H1 (cell line): ENCODE results near the gene MYOM3. TPM values are rescaled to one million over a fixed set of nuclear protein-coding genes. Genes with fewer than 3 reads are reported as not detected.
A peak's percentile ranks its signal among the peaks of the same experiment; 100 is the strongest.

ENCODE experiments used
- CTCF ChIA-PET: fragments of 300-600 bp; sonication (Branson Sonifier 250); formaldehyde crosslinking; loops from one replicate; lab custom pipeline; 2021; ENCODE audit not compliant: partially characterized antibody; lab: Charles Lee
- POLR2A ChIA-PET: fragments of 300-600 bp; sonication (Branson Sonifier 250); formaldehyde crosslinking; loops from one replicate; lab custom pipeline; 2021; ENCODE audit warnings: inconsistent platforms; ENCODE audit not compliant: partially characterized antibody; lab: Charles Lee
- DNase-seq, 2 experiments: peaks; one replicate each; pipeline versions ENCODE4 v3.0.0 to v3.0.0-alpha.2; 2010 to 2022; ENCODE audit warnings: low spot score in 2 of 2, low read depth in 1 of 2, mixed read lengths in 1 of 2
- FAIRE-seq: peaks from 2 replicates; lab custom pipeline; 2011; peaks lifted over from hg19 to GRCh38; lab: Jason Lieb, UNC
- H2AFZ ChIP-seq: 2 replicates; pipeline ENCODE4 v1.8.1; 2012; ENCODE audit warnings: low read length, inconsistent platforms
- H2AK5ac ChIP-seq: 2 replicates; pipeline ENCODE4 v1.6.1; 2013; ENCODE audit warnings: low read depth, low read length
- H2BK120ac ChIP-seq: replicated peaks from 2 replicates; pipeline ENCODE3; 2013; ENCODE audit warnings: low read depth, low read length, inconsistent platforms
- H2BK12ac ChIP-seq: 2 replicates; pipeline ENCODE4 v1.6.1; 2013; ENCODE audit warnings: low read depth, low read length
- H2BK15ac ChIP-seq: 2 replicates; pipeline ENCODE4 v1.6.1; 2013; ENCODE audit warnings: low read length
- H2BK20ac ChIP-seq: 2 replicates; pipeline ENCODE4 v1.6.1; 2013; ENCODE audit warnings: low read length
- H2BK5ac ChIP-seq: 2 replicates; pipeline ENCODE4 v1.6.1; 2013; ENCODE audit warnings: low read depth, low read length
- H3K14ac ChIP-seq: 2 replicates; pipeline ENCODE4 v1.6.1; 2013; ENCODE audit warnings: inconsistent platforms; ENCODE audit not compliant: insufficient read length
- H3K18ac ChIP-seq: 2 replicates; pipeline ENCODE4 v1.6.1; 2013; ENCODE audit warnings: low read length; ENCODE audit errors: extremely low read depth
- H3K23ac ChIP-seq: 2 replicates; pipeline ENCODE4 v1.6.1; 2013; ENCODE audit warnings: inconsistent platforms; ENCODE audit not compliant: insufficient read length
- H3K23me2 ChIP-seq: 2 replicates; pipeline ENCODE4 v1.6.1; 2013; ENCODE audit warnings: low read depth, low read length
- H3K27ac ChIP-seq: 2 replicates; pipeline ENCODE4 v1.6.1; 2011; ENCODE audit warnings: low read depth, low read length, inconsistent platforms
- H3K27me3 ChIP-seq, 4 experiments: replicated peaks in 1 of 4; 1 replicate in 1 of 4; 2 replicates in 3 of 4; pipeline versions ENCODE4 v1.6.1 to v1.8.1; 2011 to 2013; ENCODE audit warnings: low read length in 3 of 4, mild to moderate bottlenecking in 3 of 4, inconsistent platforms in 2 of 4, mixed read lengths in 2 of 4, moderate library complexity in 1 of 4; ENCODE audit not compliant: control insufficient read depth in 3 of 4, insufficient read depth in 3 of 4; ENCODE audit errors: extremely low read depth in 1 of 4
- H3K36me3 ChIP-seq, 4 experiments: 2 replicates each; pipeline versions ENCODE4 v1.6.1 to v1.8.1; 2011 to 2013; ENCODE audit warnings: mild to moderate bottlenecking in 4 of 4, low read length in 3 of 4, moderate library complexity in 2 of 4, control low read depth in 1 of 4, inconsistent platforms in 1 of 4; ENCODE audit not compliant: insufficient read depth in 4 of 4, control insufficient read depth in 2 of 4
- H3K4ac ChIP-seq: replicated peaks from 2 replicates; pipeline ENCODE3; 2013; ENCODE audit warnings: low read length, low read depth, mixed read lengths, inconsistent platforms; ENCODE audit not compliant: insufficient read length
- H3K4me1 ChIP-seq, 4 experiments: replicated peaks in 1 of 4; 1 replicate in 1 of 4; 2 replicates in 3 of 4; pipeline versions ENCODE4 v1.6.1 to v1.8.1; 2011 to 2013; ENCODE audit warnings: low read length in 3 of 4, inconsistent platforms in 2 of 4, mixed read lengths in 1 of 4; ENCODE audit not compliant: insufficient read depth in 4 of 4, control insufficient read depth in 3 of 4
- H3K4me2 ChIP-seq, 2 experiments: 2 replicates each; pipeline versions ENCODE4 v1.6.1 to v1.8.1; 2011 to 2013; ENCODE audit warnings: low read depth in 2 of 2, low read length in 2 of 2, control low read depth in 1 of 2, inconsistent platforms in 1 of 2, mild to moderate bottlenecking in 1 of 2; ENCODE audit not compliant: insufficient read depth in 1 of 2
- H3K4me3 ChIP-seq, 4 experiments: fragments of 200-600, 300-600 bp in 1 of 4; sonication (generic), shearing (Covaris generic), sonication (Bioruptor Twin) in 1 of 4; 2 replicates each; pipeline versions ENCODE4 v1.5.1 to v1.8.1; 2011 to 2016; ENCODE audit warnings: low read length in 4 of 4, low read depth in 3 of 4, control low read depth in 2 of 4, inconsistent platforms in 2 of 4, mild to moderate bottlenecking in 2 of 4, mixed read lengths in 1 of 4, moderate library complexity in 1 of 4; ENCODE audit not compliant: insufficient read depth in 2 of 4; ENCODE audit errors: extremely low read depth in 1 of 4
- H3K56ac ChIP-seq: replicated peaks from 2 replicates; pipeline ENCODE3; 2013; ENCODE audit warnings: low read depth, mild to moderate bottlenecking, mixed read lengths, low read length, inconsistent platforms; ENCODE audit not compliant: insufficient read length
- H3K79me1 ChIP-seq: 2 replicates; pipeline ENCODE4 v1.6.1; 2013; ENCODE audit warnings: low read depth, low read length, control low read depth
- H3K79me2 ChIP-seq, 2 experiments: 2 replicates each; pipeline versions ENCODE4 v1.6.1 to v1.8.1; 2012 to 2013; ENCODE audit warnings: low read length in 2 of 2, mild to moderate bottlenecking in 2 of 2, inconsistent platforms in 1 of 2; ENCODE audit not compliant: insufficient read depth in 2 of 2, control insufficient read depth in 1 of 2
- H3K9ac ChIP-seq, 4 experiments: replicated peaks in 1 of 4; 1 replicate in 1 of 4; 2 replicates in 3 of 4; pipeline versions ENCODE4 v1.6.1 to v1.8.1; 2011 to 2013; ENCODE audit warnings: low read depth in 3 of 4, low read length in 3 of 4, control low read depth in 2 of 4, mild to moderate bottlenecking in 2 of 4, moderate library complexity in 2 of 4, inconsistent platforms in 1 of 4; ENCODE audit errors: extremely low read depth in 1 of 4
- H3K9me3 ChIP-seq, 2 experiments: 2 replicates each; pipeline versions ENCODE4 v1.6.1 to v1.8.1; 2012 to 2013; ENCODE audit warnings: mild to moderate bottlenecking in 2 of 2, moderate library complexity in 2 of 2, control low read depth in 1 of 2, inconsistent platforms in 1 of 2, low read depth in 1 of 2, low read length in 1 of 2, mixed read lengths in 1 of 2; ENCODE audit not compliant: insufficient read depth in 2 of 2
- H4K20me1 ChIP-seq, 2 experiments: replicated peaks in 1 of 2; 2 replicates each; pipeline versions ENCODE3 to v1.8.1; 2011 to 2013; ENCODE audit warnings: inconsistent platforms in 2 of 2, low read length in 2 of 2, mild to moderate bottlenecking in 1 of 2; ENCODE audit not compliant: insufficient read depth in 2 of 2, control insufficient read depth in 1 of 2
- H4K5ac ChIP-seq: 2 replicates; pipeline ENCODE4 v1.6.1; 2013; ENCODE audit warnings: low read length, low read depth, mixed read lengths, inconsistent platforms; ENCODE audit not compliant: insufficient read length
- H4K8ac ChIP-seq: 2 replicates; pipeline ENCODE4 v1.8.0; 2013; ENCODE audit warnings: mild to moderate bottlenecking, moderate library complexity, low read length, inconsistent platforms; ENCODE audit not compliant: insufficient read depth; ENCODE audit errors: extremely low read depth
- H4K91ac ChIP-seq: replicated peaks from 2 replicates; pipeline ENCODE3; 2013; ENCODE audit warnings: low read length, mixed read lengths, inconsistent platforms; ENCODE audit not compliant: insufficient read length
- ASH2L ChIP-seq: fragments of 200-600, 300-600 bp; sonication (generic); IDR thresholded peaks from one replicate; pipeline ENCODE4 v1.7.1; 2017; ENCODE audit warnings: low read length
- BACH1 ChIP-seq: IDR thresholded peaks from 2 replicates; pipeline ENCODE4 v1.6.1; 2012; ENCODE audit warnings: low read length, improper control_type of control experiment
- CBX8 ChIP-seq: fragments of 300-800, 300-1000 bp; sonication (generic); IDR thresholded peaks from 2 replicates; pipeline ENCODE4 v1.7.1; 2016; ENCODE audit warnings: low read depth, low read length, borderline replicate concordance
- EP300 ChIP-seq, 2 experiments: IDR thresholded peaks; 1 replicate in 1 of 2; 2 replicates in 1 of 2; pipeline ENCODE4 v1.6.1; 2011 to 2012; ENCODE audit warnings: low read depth in 2 of 2, low read length in 2 of 2, mild to moderate bottlenecking in 2 of 2, borderline replicate concordance in 1 of 2, inconsistent platforms in 1 of 2, moderate library complexity in 1 of 2
- NANOG ChIP-seq: IDR thresholded peaks from 2 replicates; pipeline ENCODE4 v1.6.1; 2011; ENCODE audit warnings: low read length, low read depth, mild to moderate bottlenecking, inconsistent platforms; ENCODE audit not compliant: insufficient read depth, poor library complexity, severe bottlenecking
- RAD21 ChIP-seq, 2 experiments: IDR thresholded peaks in 1 of 2; conservative IDR thresholded peaks in 1 of 2; 2 replicates each; pipeline ENCODE4 v1.6.1; 2011; ENCODE audit warnings: low read depth in 2 of 2, low read length in 2 of 2, improper control_type of control experiment in 1 of 2, inconsistent platforms in 1 of 2, mild to moderate bottlenecking in 1 of 2, moderate library complexity in 1 of 2
- RNF2 ChIP-seq: fragments of 200-900, 300-1000 bp; sonication (generic); IDR thresholded peaks from 2 replicates; pipeline ENCODE4 v1.7.1; 2016; ENCODE audit warnings: borderline replicate concordance, low read depth, mild to moderate bottlenecking, antibody characterized with exemption, low read length; ENCODE audit not compliant: poor library complexity, severe bottlenecking; ENCODE audit errors: missing control alignments
- SIRT6 ChIP-seq: IDR thresholded peaks from one replicate; pipeline ENCODE4 v1.7.1; 2012; ENCODE audit warnings: low read length, inconsistent platforms
- WGBS, 2 experiments: shearing (Covaris generic) in 1 of 2; methylation state at CpG; one replicate each; pipeline versions ENCODE4 v1.1.6 to v1.1.7; 2013 to 2015; ENCODE audit warnings: low lambda C conversion rate in 2 of 2, mixed read lengths in 2 of 2, inconsistent platforms in 1 of 2, low coverage in 1 of 2, missing lambda C conversion rate in 1 of 2; ENCODE audit not compliant: insufficient replicate concordance in 2 of 2, insufficient coverage in 1 of 2, insufficient read length in 1 of 2; ENCODE audit errors: extremely low coverage in 1 of 2, missing lambda C conversion rate in 1 of 2; 5-methylcytosine and 5-hydroxymethylcytosine counted together
- polyA plus RNA-seq, 7 experiments: library from polyadenylated mRNA; depleted of rRNA in 3 of 7; stranded (reverse) in 5 of 7; unstranded in 2 of 7; fragments of >200 nt in 5 of 7; fragments of 200-250 nt in 2 of 7; gene quantifications; 1 replicate in 5 of 7; 2 replicates in 1 of 7; 4 replicates in 1 of 7; pipeline versions ENCODE4 v1.2.1 to v1.2.3, GENCODE V29; 2011 to 2013; ENCODE audit warnings: missing spikeins in 2 of 7, mixed read lengths in 2 of 7
- total RNA-seq: library from RNA; stranded (reverse); fragmentation: NEBNext Ultra II Directional; extraction: Animal tissue kit (Norgen Biotek cat#: 25700); gene quantifications from 2 replicates; pipeline ENCODE4 v1.2.1, GENCODE V29; 2021
- TF ChIP-seq, protein P1 (sequence below): IDR thresholded peaks from 2 replicates; pipeline ENCODE4 v1.6.1; 2012; ENCODE audit warnings: inconsistent platforms

The MYOM3 gene
- total and polyA plus RNA-seq, 2 of the 8 experiments (the other 6 are each of a cell fraction or from before 2014, with no cell fraction given): 0.08 to 0.09 TPM

DNA sequence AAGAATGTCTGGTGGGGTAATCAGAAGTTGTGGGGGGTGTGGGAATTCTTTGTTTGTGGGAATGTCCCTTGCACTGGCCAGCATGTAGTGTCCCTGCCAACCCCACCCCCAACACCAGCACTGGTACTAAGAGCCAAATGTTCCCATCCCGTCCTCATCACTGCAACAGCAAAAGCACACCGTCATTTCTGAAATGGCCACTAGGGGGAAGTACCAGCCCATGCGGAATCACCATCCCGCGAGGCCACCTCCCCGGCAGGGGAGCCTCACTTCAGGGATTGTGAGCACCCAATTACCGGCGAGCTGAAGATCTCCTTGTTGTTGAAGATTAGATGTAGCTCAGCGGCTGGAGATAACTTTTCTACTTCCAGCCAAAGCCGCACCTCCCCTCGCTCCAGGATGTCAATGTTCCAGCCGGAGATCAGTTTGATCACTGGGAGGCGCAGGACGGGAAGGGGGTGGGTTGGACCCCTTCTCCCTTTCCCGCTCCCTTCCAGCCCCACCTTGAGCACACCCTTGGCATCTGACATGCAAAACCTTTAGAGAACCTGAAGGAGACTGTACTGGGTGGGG, 41.0 kb downstream of the MYOM3 start:
- Histone ChIP-seq H3K36me3 (no peaks in the 10 kb centered on the region), H3K23me2 (no peaks in the 10 kb centered on the region), H3K14ac (no peak overlapping the region), H2BK20ac (0 out of 2 replicates have a peak overlapping the region, but pooled peaks have one; percentile 13), H3K27me3 (no peaks in the 10 kb centered on the region; a peak in 1 of 7 replicates), H2AFZ (peak overlapping the region; percentile 89), H4K5ac (no peak overlapping the region), H4K20me1 (no peaks in the 10 kb centered on the region), H3K4ac (no peak overlapping the region), H3K56ac (no peak overlapping the region), H3K27ac (no peak overlapping the region), H2AK5ac (no peak overlapping the region), H3K4me3 (peak overlapping the region in 2 of 4 experiments; percentile 29 to 42; a peak in 3 of 8 replicates), H2BK5ac (no peak overlapping the region), H4K8ac (peak overlapping the region; percentile 63; the same call in 1 of the 2 replicates), H2BK120ac (no peak overlapping the region), H3K79me2 (no peaks in the 10 kb centered on the region), H3K4me1 (peaks cover 0 to 3% (median under 1%) of the 10 kb centered on the region in 4 experiments; a peak in 4 of 7 replicates), H2BK12ac (no peak overlapping the region), H3K4me2 (peak overlapping the region; percentile 0 to 55; a peak in 3 of 4 replicates), H2BK15ac (no peak overlapping the region), H3K9ac (no peak overlapping the region), H3K23ac (no peak overlapping the region), H3K79me1 (no peaks in the 10 kb centered on the region), H3K18ac (peak overlapping the region; percentile 17; the same call in 1 of the 2 replicates), H3K9me3 (no peaks in the 10 kb centered on the region), H4K91ac (no peak overlapping the region)
- FAIRE-seq: peak; percentile 84
- POLR2A ChIA-PET: interaction anchor here (0.6 to 1.6 kb wide), 6 partner anchors 12 to 108 kb away, joined by 3 to 11 read pairs (median 3); partner anchors contain the start of gene SRSF10
- DNase-seq: peak; percentile 53 to 91
- CTCF ChIA-PET: interaction anchor here (0.6 to 3.5 kb wide), 34 partner anchors 10 to 1402 kb away, joined by 3 to 32 read pairs (median 4); partner anchors contain the start of gene MYOM3
- WGBS, 2 experiments: 28% methylated on average over 15 of the region's 15 CpGs; no CpG with 5 or more reads in 1 of the 2 experiments
- peak; percentile 28 for TF ChIP-seq ASH2L
- peak; percentile 81 for TF ChIP-seq BACH1
- 0 out of 3 replicates have a peak, but pooled peaks of 1 of the 2 experiments have one; percentile 7 for TF ChIP-seq EP300 (IDR thresholded peaks at IDR 0.05; ENCODE audit: borderline replicate concordance in 1 of 2, low read depth in 2 of 2, low read length in 2 of 2)
- TF ChIP-seq RAD21 (IDR thresholded peaks at IDR 0.05 in 1 of 2, conservative IDR thresholded peaks at IDR 0.05 in 1 of 2; ENCODE audit: low read depth in 2 of 2, low read length in 2 of 2): peak; percentile 86 to 93
- no peak for TF ChIP-seq RNF2
- TF ChIP-seq, protein P1, sequence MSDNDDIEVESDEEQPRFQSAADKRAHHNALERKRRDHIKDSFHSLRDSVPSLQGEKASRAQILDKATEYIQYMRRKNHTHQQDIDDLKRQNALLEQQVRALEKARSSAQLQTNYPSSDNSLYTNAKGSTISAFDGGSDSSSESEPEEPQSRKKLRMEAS: peak; percentile 71
- TF ChIP-seq SIRT6: no peak
- no peak for TF ChIP-seq CBX8
- TF ChIP-seq NANOG: no peak
